HG03095 (cell line): ENCODE data around the gene GATA5.
"Not testable (repeated sequence)": the region's sequence is repeated elsewhere in the genome, so short reads cannot be mapped to it uniquely, and the experiment has no call there.

Source experiments
- ATAC-seq: cut with Tn5 transposase; IDR thresholded peaks from one replicate; pipeline ENCODE4 v1.9.1; 2021; ENCODE audit warnings: moderate library complexity; ENCODE audit not compliant: unreplicated experiment

The GATA5 gene

DNA sequence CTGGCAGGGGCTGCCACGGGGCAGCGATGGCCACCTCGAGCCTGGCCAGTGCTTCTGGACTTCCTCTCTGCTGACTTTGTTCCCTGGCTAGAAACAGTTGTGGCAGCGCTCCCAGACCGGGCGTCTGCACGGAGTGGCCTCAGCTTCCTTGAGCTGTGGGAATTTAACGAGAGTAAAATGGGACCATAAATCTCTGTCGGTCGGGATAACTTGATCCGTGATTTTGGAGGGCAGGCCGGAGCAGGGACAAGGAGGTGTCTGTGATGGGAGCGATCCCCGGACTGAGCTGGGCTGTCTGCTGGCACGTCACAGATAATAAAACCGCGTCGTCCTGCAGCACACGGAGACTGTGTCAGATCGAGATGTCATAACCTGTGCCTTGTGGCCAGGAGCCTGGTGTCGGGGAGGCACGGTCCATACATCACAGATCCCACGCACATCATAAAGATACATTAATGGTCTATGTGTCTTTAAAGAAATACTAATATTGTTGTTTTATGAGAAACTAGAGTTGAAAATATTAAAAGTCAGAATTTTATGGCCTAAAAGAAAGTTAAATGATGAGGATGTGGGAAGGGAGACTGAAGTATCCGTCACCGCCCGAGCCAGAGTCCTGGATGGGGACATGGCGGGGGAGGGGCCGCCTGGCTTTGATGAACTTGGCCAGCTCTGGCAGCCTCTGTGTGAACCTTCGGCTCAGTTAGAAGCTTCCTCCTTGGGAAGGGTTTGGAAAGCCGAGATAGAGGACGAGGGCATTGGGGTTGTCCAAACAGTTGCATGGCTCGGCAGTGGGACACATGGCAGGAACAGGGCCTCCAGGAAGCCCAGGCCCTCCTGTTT lies 41.9 kb downstream of the GATA5 start:
- ATAC-seq: no peak

DNA sequence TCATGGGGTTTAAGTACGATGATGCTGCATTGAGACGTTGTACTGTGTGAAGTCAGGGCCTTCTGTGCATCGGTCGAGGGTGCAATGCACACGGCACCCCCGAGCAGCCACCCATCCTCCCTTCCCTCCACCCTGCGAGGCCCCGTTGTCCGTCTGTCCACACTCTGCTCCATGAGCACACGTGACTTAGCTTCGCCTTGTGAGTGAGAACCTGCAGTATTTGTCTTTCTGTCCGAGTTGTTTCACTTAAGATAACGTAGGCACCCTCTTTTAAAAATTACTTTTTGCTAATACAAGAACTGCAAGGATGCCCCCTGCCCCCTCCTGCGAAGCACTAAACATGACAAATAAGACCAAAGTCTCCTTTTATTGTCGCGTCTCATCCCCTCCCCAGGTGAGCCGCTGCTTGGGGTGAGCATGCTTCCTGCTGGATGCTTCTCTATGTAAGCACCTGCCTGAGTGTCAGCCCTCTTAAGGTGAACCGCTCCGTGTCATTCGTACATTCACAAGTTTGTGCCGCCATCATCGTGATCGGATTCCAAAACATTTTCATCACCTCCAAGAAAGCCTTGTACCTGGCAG lies 44.8 kb downstream of the GATA5 start:
- ATAC-seq: no peak

GRCh38 chr20:62430311-62430853 lies 45.4 kb downstream of the GATA5 start:
- ATAC-seq: no peak

DNA sequence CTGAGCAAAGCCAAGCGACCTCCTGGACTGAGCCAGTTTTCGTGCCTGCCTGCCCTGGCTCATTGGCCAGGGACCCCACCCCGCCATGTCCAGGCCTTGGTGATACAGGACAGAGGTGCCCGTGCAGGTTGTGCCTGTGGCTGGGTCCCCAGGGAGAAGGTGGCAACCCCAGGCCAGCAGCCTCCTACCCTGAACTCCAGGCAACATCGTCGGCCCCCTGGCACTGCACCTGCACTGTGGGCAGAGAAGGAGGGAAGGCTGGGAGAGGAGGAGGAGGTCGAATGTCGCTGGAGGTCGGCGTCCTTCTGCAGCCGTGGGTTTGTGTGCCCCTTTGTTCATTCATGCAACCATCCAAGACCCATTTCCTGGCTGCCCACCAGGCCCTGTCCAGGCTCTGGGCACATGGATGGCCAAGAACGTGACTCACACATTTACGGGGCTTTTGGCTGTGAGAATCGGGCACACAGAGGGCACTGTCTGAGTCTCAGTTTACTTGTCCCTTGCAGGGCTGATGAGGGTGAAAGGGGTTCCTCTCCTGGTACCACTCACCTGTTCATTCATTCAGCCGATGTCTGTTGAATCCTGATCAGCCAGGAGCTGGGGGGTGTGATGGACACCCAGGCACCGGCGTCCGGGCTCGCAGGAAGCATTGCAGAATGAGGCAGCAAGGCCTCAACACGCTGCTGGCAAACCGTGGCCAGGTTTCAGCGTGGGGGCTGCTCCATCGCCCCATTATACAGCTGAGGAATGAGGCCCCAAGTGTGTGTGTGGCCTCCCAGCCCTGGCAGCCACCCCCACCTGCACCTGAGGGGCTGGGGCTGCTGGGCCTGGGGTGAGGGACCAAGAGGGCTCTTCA lies 46.1 kb downstream of the GATA5 start:
- no peak for ATAC-seq

DNA sequence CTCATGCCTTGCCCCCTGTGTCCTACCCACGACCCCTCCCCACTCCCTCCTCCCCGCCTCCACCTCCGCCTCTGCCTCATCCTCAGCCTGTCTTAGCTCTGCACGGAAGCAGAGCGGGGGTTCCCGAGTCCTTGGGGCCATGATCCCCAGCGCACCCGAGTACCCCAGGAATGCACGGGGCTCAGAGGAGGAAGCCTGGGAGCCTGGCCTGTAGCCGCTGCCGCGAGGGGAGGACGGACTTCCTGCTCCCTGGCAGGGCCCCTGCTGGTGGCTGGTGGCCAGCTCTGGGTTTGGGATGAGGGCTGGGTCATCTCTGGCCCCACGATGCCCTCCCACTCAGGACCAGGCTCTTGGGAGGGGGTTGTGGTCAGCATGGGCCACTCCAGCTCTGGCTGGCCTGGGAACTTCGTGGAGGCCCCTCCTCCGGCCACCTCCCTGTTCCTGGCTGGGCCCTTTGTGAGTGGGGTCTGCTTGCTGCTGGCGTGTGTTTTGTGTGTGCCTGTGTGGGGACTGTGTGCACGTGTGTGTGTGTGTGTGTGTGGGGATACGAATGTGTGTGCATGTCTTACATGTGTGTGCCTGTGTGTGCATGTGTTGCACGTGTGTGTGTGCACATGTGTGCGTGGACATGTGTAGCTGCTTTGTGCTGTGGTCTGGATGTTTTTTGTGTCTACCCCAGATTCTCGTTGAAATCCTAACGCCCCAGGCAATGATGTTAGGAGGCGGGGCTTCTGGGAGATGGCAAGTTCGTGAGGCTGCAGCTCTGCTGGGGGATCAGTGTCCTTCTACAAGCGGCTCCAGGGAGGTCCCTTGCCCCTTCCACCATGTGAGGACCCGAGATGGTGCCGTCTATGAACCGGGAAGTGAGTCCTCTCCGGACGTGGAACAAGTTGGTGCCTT lies 47.1 kb downstream of the GATA5 start:
- no peak for ATAC-seq

GRCh38 chr20:62428002-62428372 lies 47.8 kb downstream of the GATA5 start:
- ATAC-seq: no peak

GRCh38 chr20:62427172-62428001 lies 48.4 kb downstream of the GATA5 start, which contains the start of gene RBBP8NL:
RBBP8NL (minus strand) TSS chr20:62427539; CDS start chr20:62419647, 7,892 bp downstream.
- no peak for ATAC-seq

DNA sequence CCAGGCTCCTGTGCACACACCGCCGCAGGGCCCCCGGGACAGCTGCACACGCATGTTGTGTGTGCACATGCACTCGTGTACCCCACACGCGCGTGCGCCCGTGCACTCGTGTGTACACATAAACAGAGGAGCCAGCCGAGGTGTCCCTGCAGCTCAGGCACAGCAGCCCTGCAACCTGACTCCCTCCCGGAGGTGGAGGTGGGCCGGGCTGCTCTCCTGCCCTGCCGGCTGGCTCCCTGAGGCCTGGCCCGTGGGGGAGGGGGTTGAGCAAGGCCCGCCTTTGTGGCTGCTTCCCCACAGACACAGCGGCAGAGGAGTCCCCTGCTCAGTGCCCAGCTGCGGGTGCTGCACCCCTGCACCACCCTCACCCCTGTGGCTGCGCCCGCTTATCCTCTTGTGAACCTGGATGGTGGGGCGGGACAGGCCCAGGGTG lies 49.1 kb downstream of the GATA5 start:
- no peak for ATAC-seq

DNA sequence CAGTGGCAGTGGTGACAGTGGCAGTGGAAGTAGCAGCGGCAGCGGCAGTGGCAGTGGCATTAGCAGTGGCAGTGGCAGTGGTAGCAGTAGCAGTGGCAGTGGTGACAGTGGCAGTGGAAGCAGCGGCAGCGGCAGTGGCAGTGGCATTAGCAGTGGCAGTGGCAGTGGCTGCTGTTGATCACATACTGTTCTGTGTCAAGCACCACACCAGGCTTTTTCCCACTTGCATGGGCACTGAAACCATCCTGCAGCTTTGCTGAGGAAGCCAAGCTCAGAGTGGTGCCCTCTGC lies 49.8 kb downstream of the GATA5 start:
- not testable (repeated sequence) for ATAC-seq

GRCh38 chr20:62425281-62426058 lies 50.3 kb downstream of the GATA5 start:
- ATAC-seq: no peak

GRCh38 chr20:62424249-62425107 lies 51.3 kb downstream of the GATA5 start:
- ATAC-seq: no peak

- no peak for ATAC-seq
Observed at GRCh38 chr20:62423326-62423706, 52.5 kb downstream of the GATA5 start.

DNA sequence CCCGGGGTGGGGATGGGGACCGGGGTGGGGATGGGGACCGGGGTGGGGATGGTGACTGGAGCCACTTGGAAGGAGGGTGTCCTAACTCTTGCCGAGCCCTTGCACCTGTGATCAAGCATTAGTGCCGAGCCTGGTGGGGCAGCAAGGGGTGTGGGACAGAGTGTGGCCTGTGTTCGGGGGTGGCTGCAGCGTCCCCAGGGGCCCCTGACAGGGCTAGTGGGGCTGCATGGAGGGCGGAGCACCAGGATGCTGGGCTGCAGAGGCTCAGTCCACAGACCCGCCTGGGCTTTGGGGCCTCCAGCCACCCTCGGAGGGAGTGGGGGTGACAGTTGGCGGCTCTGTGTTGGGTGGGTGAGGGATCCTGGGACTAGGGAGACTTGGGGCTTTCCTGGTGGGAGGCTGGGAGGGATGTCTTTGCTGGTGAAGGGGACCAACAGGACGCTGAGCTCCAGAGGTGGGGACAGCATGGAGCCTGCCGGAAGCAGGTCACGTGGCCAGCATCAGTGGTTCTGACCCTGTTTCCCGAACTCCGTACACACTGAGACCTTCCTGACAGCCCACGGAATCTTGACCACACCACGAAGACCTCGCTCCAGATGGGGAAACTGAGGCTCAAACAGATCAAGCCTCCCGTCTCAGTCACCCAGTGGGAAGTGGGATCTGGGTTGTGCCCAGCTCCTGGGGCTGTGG lies 53.0 kb downstream of the GATA5 start:
- ATAC-seq: no peak

- ATAC-seq: no peak
Observed at GRCh38 chr20:62421716-62421990, 54.1 kb downstream of the GATA5 start.

- ATAC-seq: no peak
Observed at GRCh38 chr20:62420846-62421715, 54.7 kb downstream of the GATA5 start.

DNA sequence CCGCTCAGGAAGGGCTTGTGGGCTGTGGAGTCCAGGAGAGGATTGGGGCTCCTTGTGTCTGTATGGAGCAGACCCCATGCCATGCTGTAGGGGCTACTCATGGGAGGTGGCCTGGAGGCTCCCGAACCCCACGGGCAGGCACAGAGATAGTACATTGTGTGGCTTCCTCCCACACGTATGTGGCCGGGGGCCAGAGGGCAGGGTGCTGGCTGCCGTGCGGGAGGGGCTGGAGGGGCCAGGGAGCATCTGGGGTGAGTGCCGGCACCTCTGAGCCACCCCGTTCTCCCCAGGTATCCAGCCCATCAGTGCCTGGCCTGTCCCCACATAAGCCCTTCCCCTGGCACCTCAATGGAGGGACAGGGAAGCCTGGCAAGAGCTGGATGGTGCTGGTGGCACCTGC lies 56.0 kb downstream of the GATA5 start:
- ATAC-seq: no peak
